ENCODE results near the gene SPATA21. TPM values are rescaled to one million over a fixed set of nuclear protein-coding genes. Genes with fewer than 3 reads are reported as not detected.

SPATA21 gene, protein sequence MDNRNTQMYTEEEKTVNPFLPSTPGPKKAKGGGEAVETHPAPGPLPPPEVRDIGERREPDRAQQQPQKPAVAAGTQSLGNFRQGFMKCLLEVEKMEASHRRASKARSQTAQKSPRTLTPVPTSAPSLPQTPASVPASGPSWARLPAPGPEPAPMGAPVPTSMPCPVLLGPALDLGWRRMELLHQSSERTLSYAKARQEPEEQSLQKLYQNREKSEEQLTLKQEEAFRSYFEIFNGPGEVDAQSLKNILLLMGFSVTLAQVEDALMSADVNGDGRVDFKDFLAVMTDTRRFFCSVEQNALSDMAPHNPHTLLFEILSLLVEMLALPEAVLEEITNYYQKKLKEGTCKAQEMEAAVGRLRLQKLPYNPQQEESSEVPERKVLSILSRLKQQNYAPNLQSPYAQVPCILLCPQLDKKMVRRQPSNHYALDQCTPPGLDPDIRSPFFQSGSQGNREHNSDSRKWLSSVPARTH
- not detected in 2 replicates for total RNA-seq

DNA sequence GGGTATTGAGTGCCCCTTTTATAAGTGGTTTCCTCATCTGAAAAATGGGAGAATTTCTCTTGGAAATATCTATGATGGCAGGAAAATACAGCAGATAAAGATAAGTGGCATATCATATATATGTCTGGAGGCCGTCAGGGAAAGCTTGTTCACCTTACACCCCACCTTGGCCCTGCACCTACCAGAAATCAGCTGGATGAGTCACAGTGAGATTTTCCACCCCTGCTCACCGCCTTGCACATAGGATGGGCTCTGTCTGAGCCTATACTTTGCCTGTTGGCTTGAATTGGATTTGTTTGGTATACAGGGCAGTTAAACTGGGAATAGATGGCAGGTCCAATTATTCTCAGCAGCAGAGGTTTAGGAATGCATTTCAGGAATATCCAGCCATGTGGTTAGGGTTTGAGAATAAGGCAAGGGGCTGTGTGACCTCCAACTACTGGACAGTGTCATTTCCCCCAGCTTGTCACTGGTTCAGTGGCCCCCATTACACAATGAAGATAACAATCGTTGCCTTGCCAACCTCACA, at the start of gene SPATA21:
Gene SPATA21 (minus strand): TSS at position 479 of the 529 bp plus-strand sequence. CDS start 6,053 bp downstream, outside the sequence.

DNA sequence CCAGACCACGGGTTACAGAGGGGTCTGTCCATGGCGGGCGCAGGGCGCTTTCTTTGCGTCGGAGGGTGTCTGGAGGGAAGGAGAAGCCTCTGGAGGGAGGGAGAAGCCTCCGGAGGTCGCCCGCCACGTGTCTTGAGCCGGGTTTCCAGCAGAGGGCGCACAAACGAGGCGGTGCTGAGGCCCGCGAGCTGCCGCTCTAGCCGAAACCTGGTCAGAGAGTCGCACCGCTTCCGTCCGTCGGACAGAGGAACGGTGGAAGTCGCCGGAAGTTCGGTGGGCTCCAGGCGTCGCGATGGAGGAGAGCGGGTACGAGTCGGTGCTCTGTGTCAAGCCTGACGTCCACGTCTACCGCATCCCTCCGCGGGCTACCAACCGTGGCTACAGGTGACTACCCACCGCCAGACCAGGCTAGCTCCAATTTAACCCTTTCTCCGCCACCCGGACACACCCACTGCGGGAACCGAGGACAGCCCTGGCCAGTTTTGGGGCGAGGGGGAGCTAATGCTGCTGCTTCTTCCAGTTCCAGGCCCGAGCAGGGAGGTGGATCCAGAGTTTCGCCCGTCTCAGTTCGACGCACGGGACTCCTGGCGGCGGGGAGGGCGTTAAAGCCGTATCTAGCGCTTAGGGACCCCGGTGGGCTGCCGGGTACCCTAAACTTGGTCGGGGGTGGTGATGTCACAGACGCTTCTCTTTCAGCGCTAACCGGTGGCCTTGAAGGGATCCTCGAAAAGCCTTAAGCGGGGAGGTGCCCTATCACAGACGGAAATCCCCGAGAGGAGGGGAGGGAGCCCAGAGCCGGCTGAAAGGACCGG, 3.5 kb upstream of the SPATA21 start, which contains the start of gene NECAP2:
Gene NECAP2 (plus strand): TSS at position 255 of the 812 bp plus-strand sequence. CDS start 38 bp downstream, at position 293.

DNA sequence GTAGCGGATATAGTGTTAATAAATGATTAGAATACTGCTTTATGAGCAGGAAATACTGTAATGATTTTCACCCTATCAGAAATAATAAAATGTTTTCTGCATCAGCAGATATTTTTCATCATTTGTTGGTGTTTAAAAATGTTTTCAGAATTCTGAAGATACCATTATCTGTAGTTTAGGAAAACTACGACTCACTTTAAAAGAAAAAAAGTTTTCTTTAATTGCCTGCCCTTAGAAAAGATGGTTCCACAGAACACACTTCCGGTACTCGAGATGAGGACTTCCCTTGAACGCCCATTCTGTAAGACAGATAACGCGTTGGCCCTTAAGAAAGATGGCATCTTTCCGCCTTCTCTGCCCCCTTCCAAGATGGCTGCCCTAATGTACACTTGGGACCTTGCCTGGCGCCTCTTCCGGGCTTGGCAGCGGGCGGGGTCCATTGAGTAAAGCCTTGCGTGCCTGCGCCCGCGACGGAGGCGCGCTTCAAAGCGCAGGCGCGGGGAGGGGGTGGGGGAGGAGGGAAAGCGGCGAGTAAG, 70.4 kb downstream of the SPATA21 start, which contains the start of gene SZRD1:
Gene SZRD1 (plus strand): TSS at position 521 of the 536 bp plus-strand sequence. CDS start 16 bp downstream, outside the sequence.

DNA sequence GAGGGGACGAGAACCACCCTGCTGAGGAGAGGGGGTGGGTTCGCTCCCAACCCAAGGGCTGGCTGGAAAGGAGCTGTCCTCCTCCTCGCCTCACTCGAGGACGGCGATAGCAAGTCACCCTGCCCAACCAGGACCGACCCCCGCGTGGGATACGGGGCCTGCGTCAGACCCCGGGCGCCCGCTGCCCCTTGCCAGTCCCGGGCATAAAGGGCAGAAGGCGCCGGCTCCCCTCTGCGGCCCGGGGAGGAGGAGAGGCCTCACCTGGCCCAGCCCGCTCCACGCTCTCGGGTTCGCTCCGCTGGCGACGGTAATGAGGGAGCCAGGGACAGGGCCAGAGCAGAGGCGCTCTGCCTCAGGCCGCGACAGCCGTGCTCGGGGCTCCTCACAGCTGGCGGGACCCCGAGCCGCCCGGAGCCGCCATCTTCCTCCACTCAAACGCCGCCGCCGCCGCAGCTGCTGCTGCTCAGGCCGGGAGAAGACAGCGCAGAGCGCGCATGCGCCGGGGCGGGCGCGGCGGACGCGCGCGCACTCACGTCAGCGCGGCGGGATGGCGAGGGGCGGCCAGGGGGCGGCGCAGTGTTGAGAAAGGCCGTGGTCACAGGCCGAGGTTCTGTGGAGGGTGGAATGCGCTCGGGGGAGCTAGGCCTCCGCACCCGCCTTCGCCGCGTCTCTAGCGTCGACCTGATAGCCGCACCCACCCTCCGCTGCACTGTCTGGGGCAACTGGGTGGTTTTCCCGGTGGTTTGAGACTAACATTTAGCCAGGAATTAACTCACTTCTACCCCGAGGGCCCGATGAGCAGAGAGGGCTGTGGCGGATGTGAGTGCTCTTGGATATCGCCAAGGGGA, 85.0 kb downstream of the SPATA21 start, which contains the start of gene FBXO42:
Gene FBXO42 (minus strand): TSS at position 487 of the 848 bp plus-strand sequence. CDS start 37,062 bp downstream, outside the sequence.

Other genes starting within 250 kb of the SPATA21 start
- 2.3 and 5.9 TPM in 2 replicates for gene ARHGEF19, start 224.8 kb downstream of the SPATA21 start, total RNA-seq
- gene CPLANE2, start 200.2 kb downstream of the SPATA21 start, total RNA-seq, result 4.5 and 4.6 TPM in 2 replicates
- gene FBXO42, start 84.9 kb downstream of the SPATA21 start, total RNA-seq, result 17.2 and 20.3 TPM in 2 replicates
- 105 TPM in 2 replicates for gene SZRD1, start 70.2 kb downstream of the SPATA21 start, total RNA-seq
- gene NECAP2, start 3.3 kb upstream of the SPATA21 start, total RNA-seq, result 171 and 178 TPM in 2 replicates
- under 0.01 TPM in 2 replicates for gene RNU1-1, start 76.9 kb upstream of the SPATA21 start, total RNA-seq
- 18.9 and 37.3 TPM in 2 replicates for gene NBPF1, start 176.1 kb upstream of the SPATA21 start, total RNA-seq
- under 0.01 TPM in 2 replicates for gene RNU1-3, start 229.5 kb upstream of the SPATA21 start, total RNA-seq

Measured in vein endothelial cell (primary cell).